Smooth muscle cell of the pulmonary artery (primary cell): ENCODE data around the gene CATSPERB. TPM values are rescaled to one million over a fixed set of nuclear protein-coding genes. Genes with fewer than 3 reads are reported as not detected.

Source experiments
- total RNA-seq: library from RNA; depleted of rRNA; stranded (reverse); fragments of >200 nt; gene quantifications from 2 replicates; pipeline ENCODE4 v1.2.3, GENCODE V29; 2014

The CATSPERB gene, protein sequence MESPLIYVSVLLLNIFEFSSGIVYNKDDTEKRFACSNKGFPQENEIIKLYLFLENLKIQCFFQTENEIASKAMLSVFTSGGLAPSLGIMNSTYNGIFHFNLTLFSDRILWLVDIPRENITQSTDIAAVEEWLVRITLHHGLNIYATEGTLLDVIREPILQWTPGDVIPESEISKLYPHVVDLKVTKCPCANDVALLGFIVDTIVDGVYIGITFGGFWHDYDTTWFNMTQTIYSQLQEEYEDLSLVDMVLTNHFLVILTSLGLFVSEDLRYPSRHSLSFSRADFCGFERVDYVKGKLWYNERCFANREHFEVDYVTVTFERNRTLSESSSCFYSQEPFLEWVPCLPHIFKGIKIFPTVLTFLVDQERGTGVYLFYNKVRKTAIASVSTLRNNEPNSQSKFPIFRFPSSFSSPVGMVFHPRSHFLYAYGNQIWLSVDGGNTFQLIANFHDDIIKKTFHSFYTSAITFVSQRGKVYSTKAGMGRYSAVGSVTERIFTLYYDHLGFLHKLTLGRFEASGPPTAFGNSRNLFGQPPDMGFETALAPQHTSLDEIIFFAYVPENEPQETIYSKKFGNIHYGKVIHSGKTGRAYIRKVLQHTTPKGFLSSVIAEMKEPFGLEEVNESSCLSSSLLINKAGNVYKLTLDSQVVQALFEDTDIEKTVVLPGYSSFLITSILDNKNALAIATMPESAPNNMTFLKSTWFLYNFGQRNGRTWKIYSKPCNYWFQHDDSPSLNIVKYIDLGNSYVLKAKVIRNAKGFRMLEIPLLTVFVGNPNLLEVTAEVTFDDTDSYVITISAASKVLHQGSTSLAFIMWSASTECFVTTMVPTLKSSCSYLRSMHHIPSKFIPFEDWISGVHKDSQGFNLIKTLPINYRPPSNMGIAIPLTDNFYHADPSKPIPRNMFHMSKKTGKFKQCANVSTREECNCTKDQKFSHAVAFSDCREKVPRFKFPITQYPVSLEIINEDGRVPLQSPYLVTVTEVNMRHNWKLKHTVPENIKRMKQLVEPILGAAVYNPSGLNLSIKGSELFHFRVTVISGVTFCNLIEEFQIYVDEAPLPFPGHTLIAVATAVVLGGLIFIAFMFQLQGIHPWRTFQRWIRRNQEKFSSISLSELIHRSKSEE
- total RNA-seq, result not detected in 2 replicates

GRCh38 chr14:91731986-91732385 is at the start of gene CATSPERB:
Gene CATSPERB, minus strand, starts transcription at chr14:91732086. Its CDS starts 2,607 bp downstream, at chr14:91729479.

Other genes starting within 250 kb of the CATSPERB start
- 60.9 and 62.0 TPM in 2 replicates for gene PPP4R3A, start 221.8 kb downstream of the CATSPERB start, total RNA-seq
- gene TC2N, start 135.4 kb upstream of the CATSPERB start, total RNA-seq, result 0.26 and 0.50 TPM in 2 replicates
- 54.9 and 65.9 TPM in 2 replicates for gene FBLN5, start 215.6 kb upstream of the CATSPERB start, total RNA-seq